HG02610 (cell line): ENCODE results near the gene BCAS3.
"Not testable (repeated sequence)": the region's sequence is repeated elsewhere in the genome, so short reads cannot be mapped to it uniquely, and the experiment has no call there.

Source experiments
- ATAC-seq: cut with Tn5 transposase; IDR thresholded peaks from one replicate; pipeline ENCODE4 v1.9.1; 2021; ENCODE audit warnings: mild to moderate bottlenecking, moderate library complexity; ENCODE audit not compliant: unreplicated experiment

Gene BCAS3

DNA sequence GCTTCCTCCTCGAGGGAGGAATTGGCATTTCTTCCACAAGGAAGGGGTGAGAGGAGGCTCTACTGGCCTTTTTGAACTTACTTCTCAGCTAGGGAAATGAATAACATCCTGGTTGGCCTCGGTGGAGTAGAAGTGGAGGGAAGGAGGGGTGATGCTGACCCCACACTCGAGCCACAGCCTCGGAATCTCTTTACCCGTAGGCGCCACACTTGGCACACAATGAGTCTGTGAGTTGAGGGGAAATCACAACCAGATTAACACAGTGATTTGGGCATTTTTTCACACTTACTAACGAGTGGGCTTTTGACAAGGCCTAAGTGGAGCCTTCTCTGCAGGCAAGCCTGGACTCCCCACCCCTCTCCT, 674.7 kb downstream of the BCAS3 start:
- ATAC-seq = no peak

DNA sequence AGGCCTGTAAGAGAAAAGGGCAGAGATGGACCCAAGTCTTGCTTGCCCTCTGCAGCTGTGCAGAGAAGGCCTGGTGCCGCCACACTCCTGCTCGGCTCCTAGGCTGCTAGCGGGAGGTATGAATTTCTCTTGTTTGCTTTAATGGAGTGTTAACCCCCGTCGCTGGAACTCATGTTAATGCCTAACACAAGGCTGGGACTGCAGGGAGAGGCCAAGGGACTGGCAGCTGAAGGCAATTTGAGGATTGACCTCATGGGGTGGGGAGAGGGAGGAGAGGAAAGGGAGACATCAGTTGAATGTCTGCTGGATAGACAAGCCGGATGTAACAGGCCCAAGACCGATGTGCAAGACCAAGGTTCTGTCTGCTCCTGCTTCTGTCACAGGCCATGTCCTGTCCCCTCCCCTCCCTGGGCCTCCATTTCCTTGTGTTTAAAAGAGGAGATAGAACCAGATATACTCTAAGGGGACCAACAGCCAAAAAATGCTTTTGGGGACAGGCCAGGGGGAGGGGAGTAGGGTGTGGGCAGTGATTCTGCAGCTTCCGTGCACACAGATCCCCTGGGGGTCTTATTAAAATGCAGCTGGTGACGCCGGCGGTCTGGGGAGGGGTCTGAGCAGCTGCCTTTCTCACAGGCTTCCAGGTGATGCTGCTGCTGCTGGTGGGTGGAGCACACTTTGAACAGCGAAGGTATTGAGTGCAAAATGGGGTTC, 675.3 kb downstream of the BCAS3 start:
- ATAC-seq = no peak

DNA sequence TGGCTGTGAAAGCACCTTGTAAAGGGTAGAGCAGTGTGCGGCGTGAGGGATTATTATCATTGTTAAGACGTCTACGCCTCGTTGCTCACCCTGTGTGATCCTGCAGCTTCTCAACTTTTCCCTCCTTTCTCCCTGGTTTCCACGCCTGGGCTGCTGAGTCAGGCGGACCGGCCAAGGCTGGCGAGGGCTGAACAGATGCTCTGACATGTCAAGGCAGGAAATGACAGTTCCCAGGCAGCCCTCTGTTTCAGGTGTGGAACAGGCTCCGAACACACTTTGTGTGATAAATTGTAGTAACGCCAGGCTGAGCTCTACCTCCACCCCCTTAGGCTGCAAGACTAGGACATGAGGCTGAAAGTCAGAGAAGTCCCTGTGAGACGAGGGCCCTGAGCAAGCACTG, 676.0 kb downstream of the BCAS3 start:
- no peak for ATAC-seq

DNA sequence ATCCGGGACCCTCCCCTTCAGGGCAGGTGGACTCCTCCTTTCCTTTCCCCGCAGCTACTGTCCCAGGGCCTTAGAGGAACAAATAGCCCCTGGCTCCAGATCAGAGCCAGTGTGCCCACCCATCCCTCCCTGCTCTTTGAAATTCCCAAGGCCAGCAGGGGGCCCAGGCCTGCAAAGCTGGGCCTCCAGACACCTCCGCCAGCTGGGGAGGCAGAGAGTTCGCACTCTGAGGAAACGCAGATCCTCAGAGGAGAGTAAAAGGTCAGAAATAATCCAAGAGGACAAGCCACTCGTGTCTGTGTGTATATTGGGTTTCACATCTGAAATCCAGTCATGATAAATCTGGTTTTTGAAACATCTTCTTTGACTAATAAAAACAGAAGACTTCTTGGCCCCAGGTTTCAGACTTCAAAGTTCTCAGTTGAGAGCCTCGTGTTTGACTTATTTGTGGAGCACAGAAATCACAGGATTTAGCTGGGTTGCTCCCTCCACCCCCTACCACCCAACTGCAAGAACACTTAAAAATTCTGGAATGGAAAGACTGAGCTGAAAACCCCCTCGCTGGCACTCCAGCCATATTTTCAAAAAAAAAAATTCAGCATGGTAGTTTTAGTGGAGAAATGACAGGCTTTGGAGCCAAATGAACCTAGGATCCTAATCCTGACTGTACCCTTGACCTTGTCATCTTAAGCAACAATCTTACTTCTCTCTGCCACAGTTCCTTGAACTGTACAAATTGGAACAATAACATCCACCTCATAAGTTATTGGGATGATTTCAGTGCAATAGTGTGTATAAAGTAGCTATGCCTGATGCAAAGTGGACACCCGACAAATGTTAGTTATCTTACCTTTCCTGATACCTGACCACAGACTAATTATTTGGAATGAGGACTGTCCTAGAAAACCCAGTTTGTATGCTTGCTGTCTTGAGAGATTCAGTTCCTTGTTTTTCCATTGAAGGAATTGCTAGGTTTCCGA, 677.5 kb downstream of the BCAS3 start:
- no peak for ATAC-seq

DNA sequence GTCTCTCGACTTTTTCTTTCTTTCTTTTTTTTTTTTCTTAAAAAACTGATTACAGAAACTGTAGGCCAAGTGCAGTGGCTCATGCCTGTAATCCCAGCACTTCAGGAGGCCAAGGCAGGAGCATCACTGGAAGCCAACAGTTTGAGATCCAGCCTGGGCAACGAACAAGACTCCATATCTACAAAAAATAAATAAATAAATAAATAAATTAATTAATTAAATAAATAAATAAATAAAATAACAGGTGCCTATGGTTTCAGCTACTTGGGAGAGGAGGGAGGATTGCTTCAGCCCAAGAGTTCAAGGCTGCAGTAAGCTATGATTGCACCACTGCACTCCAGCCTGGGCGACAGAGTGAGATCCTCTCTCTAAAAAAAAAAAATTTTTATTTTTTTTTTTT, 679.4 kb downstream of the BCAS3 start:
- ATAC-seq = not testable (repeated sequence)

DNA sequence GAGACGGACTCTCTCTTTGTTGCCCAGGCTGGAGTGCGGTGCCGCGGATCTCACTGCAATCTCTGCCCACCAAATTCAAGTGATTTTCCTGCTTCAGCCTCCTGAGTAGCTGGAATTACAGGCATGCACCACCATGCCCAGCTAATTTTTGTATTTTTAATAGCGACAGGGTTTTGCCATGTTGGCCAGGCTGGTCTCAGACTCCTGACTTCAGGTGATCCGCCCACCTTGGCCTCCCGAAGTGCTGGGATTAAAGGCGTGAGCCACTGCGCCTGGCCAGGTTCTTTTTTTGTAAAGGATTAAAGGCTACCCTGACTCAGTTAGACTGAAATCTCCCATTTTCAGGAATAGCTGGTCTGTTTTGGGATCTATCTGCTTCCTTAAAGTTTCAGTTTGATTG, 681.9 kb downstream of the BCAS3 start:
- ATAC-seq = not testable (repeated sequence)

DNA sequence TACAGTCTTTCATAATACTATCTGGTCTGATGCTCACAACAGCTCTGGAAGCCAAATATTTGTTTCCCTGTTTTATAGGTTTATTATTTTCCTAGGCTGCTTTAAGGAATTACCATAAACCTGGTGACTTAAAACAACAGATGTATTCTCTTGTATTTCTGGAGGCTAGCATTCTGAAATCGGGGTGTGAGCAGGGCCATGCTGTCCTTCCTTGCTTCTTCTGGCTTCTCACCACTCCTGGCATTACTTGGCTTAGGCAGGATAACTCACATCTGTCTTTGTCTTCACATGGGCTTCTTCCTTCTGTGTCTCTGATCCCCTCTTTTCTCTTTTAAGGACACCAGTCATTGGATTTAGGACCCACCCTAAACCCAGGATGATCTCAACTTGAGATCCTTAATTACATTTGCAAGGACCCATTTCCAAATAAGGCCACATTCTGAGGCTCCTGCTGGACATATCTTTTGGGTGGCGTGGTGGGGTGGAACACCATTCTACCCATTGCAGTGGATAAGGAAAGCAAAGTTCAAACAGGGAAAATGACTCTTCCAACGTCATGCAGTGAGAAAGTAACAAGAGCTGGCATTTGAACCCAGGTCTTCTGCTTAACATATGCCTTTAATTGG, 682.8 kb downstream of the BCAS3 start:
- ATAC-seq = no peak

DNA sequence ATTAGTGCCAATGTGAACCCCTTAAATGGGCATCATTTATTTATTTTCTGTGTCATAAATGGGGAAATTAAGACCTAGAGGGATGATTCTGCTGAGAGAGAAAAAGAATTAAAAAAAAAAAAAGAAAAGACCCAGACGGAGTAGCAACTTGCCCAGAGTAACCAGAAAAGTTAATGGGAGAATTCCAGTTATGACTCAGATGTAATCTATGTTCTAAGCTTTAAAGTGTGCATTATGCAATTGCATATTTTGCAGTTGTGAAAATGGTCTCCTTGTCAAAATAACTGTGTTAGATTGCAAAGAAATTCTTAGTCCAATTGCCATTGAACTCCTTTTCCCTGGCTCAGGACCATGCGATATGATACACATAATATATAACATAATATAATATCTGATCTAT, 683.4 kb downstream of the BCAS3 start:
- no peak for ATAC-seq

DNA sequence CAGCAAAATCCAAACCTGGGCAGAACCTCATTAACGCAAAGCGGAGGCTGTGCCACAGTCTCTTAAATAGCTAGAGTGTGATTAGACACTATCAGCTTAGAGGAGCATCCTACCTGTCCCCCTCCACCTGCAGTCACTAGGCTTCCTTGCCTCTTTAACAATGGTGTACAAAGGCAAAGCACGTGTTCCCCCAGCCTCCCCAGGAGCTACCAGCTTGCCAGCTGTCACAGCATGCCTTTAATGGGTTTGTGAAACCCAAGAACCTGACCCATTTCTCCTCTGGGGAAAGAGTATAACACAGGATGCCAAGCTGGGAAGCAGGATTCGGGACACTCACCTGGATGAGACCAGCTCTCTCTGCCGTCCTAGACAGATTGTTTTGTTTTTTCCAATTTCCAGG, 684.7 kb downstream of the BCAS3 start:
- no peak for ATAC-seq

DNA sequence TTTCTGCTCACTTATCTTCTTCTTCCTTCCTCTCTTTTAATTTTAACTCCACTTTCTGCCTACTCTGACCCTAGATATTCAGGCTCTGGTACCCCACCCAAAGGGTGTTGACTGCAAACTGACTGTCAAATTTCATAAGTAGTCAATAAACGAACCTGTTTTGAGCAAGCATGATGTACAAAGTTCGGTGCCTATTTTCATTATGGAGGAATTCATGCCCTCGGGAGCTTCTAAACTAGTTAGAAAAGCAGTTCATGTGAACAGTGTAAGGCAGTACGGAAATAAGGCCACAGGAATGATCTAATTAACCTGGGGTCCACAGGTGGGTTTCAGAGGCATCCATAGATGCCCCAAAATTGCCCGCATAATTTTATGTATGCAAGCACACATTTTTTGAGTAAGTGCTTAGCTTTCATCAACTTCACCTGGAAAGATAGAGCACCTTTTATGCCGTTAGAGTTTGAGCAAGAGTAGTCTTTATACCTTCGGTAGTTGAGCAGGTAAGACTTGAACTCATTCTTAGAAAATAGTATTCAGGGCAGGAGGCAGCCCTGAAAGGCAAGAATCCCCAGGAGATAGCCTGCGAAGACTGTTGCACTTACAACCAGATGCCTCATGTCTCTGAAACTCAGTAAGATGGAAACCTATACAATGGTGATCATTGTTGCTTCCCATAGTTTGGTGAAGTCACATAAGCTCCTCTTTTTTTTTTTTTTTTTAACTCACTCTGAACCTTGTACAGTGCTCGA, 685.4 kb downstream of the BCAS3 start:
- no peak for ATAC-seq

DNA sequence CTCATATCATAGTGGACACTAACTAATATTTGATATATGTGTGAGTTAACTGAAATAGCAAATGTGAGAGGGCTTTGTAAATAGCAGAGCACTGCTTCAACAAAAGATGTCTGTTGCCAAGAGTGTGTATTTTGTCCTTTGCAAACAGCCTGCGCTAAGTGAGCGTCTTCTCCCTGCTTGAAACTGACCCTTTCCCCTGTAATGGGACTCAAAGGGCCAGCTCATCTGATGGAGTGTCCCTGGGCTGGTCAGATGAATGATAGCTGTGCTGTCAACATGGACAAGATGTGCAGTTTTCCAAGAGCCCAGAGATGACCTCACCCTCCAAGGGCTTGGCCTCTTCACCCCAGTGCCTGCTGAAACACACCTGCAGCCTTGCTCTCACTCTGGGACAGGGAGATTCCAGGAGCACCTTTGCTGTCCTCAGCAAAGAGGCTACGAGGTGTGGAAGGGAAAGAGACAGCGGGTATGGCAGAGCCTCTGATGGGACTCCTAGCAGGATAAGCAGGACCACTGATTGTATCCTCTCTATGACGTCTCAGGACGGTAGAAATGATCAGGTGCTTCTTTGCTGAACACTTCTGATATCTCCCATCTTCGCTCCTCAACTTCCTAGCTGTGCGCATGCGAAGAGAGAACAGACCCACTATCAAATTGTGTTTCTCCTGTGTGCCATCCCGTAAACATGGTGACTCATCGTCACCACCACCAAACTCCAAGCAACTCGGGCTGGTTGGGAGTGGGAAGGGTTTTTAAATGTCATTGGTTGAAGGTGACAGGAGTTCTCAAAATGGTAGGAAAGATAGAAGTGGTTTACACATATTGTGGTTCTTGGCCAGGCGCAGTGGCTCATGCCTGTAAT, 686.2 kb downstream of the BCAS3 start:
- no peak for ATAC-seq

DNA sequence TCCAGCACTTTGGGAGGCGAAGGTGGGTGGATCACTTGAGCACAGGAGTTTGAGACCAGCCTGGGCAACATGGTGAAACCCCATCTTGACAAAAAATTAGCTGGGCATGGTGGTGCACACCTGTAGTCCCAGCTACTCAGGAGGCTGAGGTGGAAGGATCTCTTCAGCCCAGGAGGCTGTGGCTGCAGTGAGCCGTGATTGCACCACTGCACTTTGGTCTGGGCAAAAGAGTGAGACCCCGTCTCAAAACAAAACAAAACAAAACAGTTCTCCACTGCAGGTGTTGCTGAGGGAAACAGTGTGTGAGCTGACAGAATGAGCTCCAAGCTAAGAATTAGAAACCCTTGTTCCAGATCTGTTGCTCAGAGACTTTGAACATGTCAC, 686.8 kb downstream of the BCAS3 start:
- no peak for ATAC-seq

DNA sequence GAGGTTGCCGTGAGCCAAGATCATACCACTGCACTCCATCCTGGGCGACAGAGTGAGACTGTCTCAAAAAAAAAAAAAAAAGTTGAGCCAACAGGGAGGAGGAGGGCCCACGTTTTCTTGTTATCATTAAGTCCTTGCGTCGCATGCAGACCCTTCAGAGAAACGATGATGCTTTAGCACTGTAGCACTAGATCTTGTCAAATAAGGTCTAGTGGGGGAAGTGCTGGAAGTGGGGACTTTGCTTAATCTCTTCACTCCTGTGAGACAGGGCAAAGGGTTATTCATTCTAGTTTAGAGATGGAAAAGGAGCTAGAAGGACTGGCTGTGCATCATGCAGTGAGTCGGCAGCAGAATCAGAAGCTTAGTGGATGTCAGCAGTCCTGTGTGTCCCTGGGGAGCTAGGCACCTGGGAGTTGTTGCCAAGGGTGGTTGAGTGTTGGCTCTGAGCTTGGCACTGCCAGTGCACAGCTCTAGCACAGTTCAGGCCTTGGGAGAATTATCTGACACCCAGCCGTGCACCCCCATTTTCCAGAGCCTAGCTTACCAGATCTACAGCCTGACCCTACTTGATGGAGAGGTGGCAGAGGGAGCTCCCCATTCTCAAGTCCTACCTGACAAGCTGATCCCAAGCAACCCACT, 688.5 kb downstream of the BCAS3 start:
- ATAC-seq = no peak

DNA sequence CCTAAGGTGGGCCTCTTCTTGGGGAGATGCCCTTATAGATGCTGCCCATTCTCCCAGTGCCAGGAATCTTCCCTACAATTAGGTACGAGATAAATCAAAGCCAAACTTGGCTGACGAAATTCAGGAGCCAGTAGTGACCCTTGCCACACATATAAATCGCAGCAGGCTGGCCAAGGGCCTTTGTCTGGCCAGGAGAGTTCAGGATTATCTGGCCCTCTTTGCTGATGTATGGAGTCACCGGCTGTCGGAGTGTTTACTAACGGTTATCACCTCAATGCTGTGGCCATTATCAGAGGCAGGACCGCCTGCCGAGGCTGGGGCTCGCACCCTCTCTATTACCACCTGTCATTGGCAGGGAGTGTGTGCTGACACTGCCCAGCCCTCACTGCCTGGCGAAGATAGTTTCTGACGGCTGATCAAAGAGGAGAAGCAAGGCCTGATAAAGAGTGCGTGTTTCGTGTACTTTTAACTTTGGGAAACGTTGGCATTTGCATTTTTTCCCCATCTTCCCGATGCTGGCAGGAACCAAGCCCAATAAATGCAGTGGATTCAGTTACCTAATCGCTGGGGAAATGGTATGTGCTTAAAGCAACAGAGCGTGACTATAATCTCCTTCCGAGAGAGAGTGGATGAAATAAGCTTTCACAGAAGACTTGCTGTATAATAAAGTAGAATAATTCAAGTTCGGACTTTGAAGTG, 689.2 kb downstream of the BCAS3 start:
- ATAC-seq = no peak

DNA sequence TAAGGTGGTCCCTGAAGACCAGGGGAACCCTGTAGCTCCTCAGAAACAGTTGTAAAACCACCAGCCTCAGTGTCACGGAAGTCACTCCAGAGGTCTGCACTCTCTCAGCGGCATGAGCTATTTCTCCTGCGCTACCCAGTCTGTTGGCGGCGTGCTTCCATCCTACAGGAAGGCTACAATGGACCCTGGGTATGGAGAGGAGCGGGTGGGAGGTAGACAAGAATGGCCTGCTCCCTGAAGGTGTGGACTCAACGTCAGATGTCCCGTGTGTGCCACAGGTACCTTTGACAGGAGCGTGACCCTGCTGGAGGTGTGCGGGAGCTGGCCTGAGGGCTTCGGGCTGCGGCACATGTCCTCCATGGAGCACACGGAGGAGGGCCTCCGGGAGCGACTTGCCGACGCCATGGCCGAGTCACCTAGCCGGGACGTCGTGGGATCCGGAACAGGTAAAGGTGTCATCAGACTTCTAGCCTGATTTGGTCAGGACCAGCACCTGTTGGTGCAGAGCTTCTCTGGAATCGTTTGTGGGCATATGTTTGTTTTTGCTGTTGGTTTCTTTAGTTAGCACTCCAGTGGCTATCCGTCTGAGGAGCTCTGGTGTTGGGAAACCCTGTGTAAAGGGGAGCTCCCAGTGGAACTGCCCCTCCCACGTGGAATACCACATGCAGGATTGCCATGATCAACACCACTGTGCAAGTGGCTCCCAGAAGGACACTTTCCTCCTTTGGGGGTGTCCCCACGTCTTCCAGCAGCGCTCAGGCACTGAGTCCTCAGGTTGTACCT, 690.6 kb downstream of the BCAS3 start:
- ATAC-seq = no peak

DNA sequence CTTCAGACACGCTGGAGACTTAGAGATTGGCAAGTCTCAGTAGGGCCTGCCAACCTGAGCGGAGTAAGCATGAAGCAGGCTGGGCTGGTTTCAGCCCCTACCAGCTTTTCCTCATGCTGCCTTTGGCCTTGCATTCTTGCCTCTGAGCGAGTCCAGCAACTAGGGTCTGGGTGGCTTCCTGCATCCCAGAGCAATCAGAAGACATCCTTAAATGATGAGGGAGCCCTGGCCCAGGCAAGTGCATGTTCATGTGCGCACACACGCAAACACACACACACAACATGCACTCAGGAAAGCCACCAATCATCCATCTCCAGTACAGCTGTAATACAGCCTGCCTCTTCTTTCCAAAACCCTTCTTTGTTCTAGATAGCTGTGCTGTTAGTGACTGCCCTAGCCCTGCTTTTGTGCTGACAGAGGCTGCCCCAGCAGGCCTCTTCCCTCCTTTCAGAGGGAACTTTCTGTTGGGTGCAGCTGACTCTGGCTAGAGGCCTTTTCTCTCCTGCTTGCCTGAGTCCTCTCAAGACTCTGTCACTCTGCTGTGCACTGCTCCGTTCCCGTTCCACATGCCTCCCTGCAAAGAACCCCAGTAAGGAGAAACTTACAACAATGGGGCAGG, 691.3 kb downstream of the BCAS3 start:
- no peak for ATAC-seq

DNA sequence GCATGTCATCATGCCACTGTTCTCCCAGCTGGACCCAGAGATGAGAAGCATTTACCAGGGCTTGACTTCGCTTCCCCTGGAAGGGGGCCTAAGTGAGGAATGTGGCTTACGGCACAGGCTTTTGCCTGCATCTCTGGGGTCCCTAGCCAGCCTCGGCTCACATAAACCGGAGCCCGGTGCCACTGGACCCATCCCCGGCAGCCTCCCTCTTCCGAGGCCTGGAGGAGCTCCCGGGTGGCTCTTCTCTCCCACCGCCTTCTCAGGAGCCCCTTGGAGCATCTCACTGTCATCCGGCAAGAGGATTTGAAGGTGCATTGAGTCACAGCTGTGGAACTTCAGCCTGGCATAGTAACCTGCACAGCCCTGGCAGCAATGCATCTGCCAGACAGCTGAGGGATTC, 692.1 kb downstream of the BCAS3 start:
- ATAC-seq = no peak

DNA sequence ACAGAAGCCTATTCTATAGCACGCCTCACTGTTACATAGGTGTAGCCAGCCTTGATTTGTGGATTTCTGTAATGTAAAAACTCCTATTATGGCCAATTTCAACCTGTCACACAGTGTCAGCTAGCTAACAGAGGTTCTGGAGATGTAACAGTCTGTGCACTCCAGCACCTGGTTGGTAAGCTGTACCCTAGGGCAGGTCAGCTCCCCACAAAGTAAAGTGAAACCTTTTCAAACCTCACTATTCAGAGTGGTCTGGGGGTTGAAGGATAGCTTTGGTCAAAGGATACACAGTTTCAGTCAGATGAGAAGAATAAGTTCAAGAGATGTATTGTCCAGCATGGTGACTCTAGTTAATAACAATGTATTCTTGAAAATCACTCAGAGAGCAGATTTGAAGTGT, 693.5 kb downstream of the BCAS3 start:
- no peak for ATAC-seq
